Kidney (tissue), 14 donors: Measurements from ENCODE around the gene SFTA2. TPM values are rescaled to one million over a fixed set of nuclear protein-coding genes. Genes with fewer than 3 reads are reported as not detected.

ENCODE experiments used
- DNase-seq, 5 donors: peaks; one replicate each; pipeline ENCODE4 v3.0.0-alpha.2; 2013 to 2020
- FAIRE-seq: peaks from 2 replicates; lab custom pipeline; 2012; peaks lifted over from hg19 to GRCh38; lab: Jason Lieb, UNC
- H3K27ac ChIP-seq, 2 donors: one replicate each; pipeline ENCODE4 v1.7.0; 2013; ENCODE audit warnings: low read depth in 2 of 2, low read length in 2 of 2, inconsistent platforms in 1 of 2
- H3K27me3 ChIP-seq: one replicate; pipeline ENCODE4 v1.7.1; 2013; ENCODE audit warnings: low read length, inconsistent platforms; ENCODE audit not compliant: control insufficient read depth, insufficient read depth
- H3K36me3 ChIP-seq, 3 donors: one replicate each; pipeline versions ENCODE4 v1.7.0 to v1.7.1; 2013; ENCODE audit warnings: low read length in 3 of 3, control low read depth in 1 of 3, inconsistent platforms in 1 of 3; ENCODE audit not compliant: insufficient read depth in 3 of 3, control insufficient read depth in 2 of 3
- H3K4me1 ChIP-seq, 3 donors: one replicate each; pipeline versions ENCODE4 v1.7.0 to v1.7.1; 2013; ENCODE audit warnings: low read length in 3 of 3, inconsistent platforms in 1 of 3, low read depth in 1 of 3; ENCODE audit not compliant: control insufficient read depth in 2 of 3, insufficient read depth in 2 of 3
- H3K4me3 ChIP-seq, 3 donors: one replicate each; pipeline versions ENCODE4 v1.7.0 to v1.8.1; 2013; ENCODE audit warnings: low read length in 3 of 3, control low read depth in 1 of 3, inconsistent platforms in 1 of 3
- H3K9ac ChIP-seq, 3 donors: one replicate each; pipeline versions ENCODE4 v1.7.0 to v1.7.1; 2013; ENCODE audit warnings: low read length in 3 of 3, control low read depth in 1 of 3, inconsistent platforms in 1 of 3
- H3K9me3 ChIP-seq, 3 donors: one replicate each; pipeline versions ENCODE4 v1.7.0 to v1.7.1; 2013; ENCODE audit warnings: low read length in 3 of 3, control low read depth in 1 of 3, inconsistent platforms in 1 of 3; ENCODE audit not compliant: control insufficient read depth in 2 of 3, insufficient read depth in 1 of 3
- CTCF ChIP-seq: IDR thresholded peaks from 3 replicates; pipeline ENCODE4 v1.5.1; 2012; ENCODE audit warnings: mild to moderate bottlenecking, moderate library complexity, borderline replicate concordance; ENCODE audit not compliant: insufficient read depth; ENCODE audit errors: extremely low read depth
- intact Hi-C: fragments of 100-400 bp; cut with DNase I; formaldehyde crosslinking; loops from one replicate; pipeline ENCODE4 v1.11.1; 2022
- polyA plus RNA-seq: library from polyadenylated mRNA; stranded (reverse); fragments of 350-450 nt; fragmentation: Illumina TruSeq; extraction: RNeasy Lipid Tissue Mini Kit (QIAGEN cat#74804); gene quantifications from one replicate; pipeline ENCODE4 v1.2.3, GENCODE V29; 2014; ENCODE audit warnings: low read depth, low replicate concordance; ENCODE audit not compliant: insufficient read depth
- total RNA-seq: library from RNA; stranded (reverse); fragmentation: NEBNext Ultra II Directional; extraction: Animal tissue kit (Norgen Biotek cat#: 25700); gene quantifications from one replicate; pipeline ENCODE4 v1.2.1, GENCODE V29; 2021
- donor health status: control.
- donor health status: control.
- donor health status: control.
- donor health status: control.
- donor health status: control.
- donor health status: DM: yes; HTN: yes; CAD: no.
- donor health status: Normal renal cell carcinoma (clear cell type).

The SFTA2 gene
- total and polyA plus RNA-seq, 2 donors from 2014 or later, result 7.4 to 30.5 TPM

GRCh38 chr6:30885481-30885998 is 46.4 kb downstream of the SFTA2 start:
- H3K9me3 ChIP-seq, result no peaks in the 10 kb centered on the region
- intact Hi-C loops, result loop anchor here (10.0 kb wide), 1 partner anchor 151 kb away; no protein-coding TSS in a partner anchor
- FAIRE-seq (no peak), DNase-seq (peak in 4 of 5 donors; percentile 34 to 71 (median 60))
- peak overlapping the region; percentile 94 to 97 for H3K27ac ChIP-seq
- H3K4me3 ChIP-seq, result peak overlapping the region; percentile 60 to 85 (median 83)
- no peaks in the 10 kb centered on the region for H3K27me3 ChIP-seq
- TF ChIP-seq CTCF, result no peak
- peak overlapping the region in 2 of 3 donors; percentile 78 to 87 for H3K9ac ChIP-seq
- H3K36me3 ChIP-seq, result peaks cover 3 to 9% (median 5%) of the 10 kb centered on the region in 3 donors
- peaks cover 12 to 41% (median 23%) of the 10 kb centered on the region in 3 donors for H3K4me1 ChIP-seq

- H3K9me3 ChIP-seq, result no peaks in the 10 kb centered on the region
- H3K27ac ChIP-seq, result peak overlapping the region; percentile 94 to 97
- peaks cover 12 to 41% (median 23%) of the 10 kb centered on the region in 3 donors for H3K4me1 ChIP-seq
- FAIRE-seq (no peak), DNase-seq (peak; percentile 73 to 88 (median 86))
- H3K27me3 ChIP-seq, result no peaks in the 10 kb centered on the region
- H3K4me3 ChIP-seq, result peak overlapping the region; percentile 60 to 85 (median 83)
- intact Hi-C loops, result loop anchor here (10.0 kb wide), 1 partner anchor 150 kb away; no protein-coding TSS in a partner anchor
- H3K36me3 ChIP-seq, result peaks cover 3% of the 10 kb centered on the region in 3 donors
- TF ChIP-seq CTCF, result no peak
- H3K9ac ChIP-seq, result peak overlapping the region; percentile 41 to 87 (median 78)
Measured at GRCh38 chr6:30884521-30885480, 47.2 kb downstream of the SFTA2 start.

- Histone ChIP-seq H3K4me3 (peak within 1 kb of the TSS; percentile 60 to 85 (median 83)), H3K4me1 (peaks cover 12 to 41% (median 23%) of the 10 kb centered on the region in 3 donors), H3K27me3 (no peaks in the 10 kb centered on the region), H3K9ac (peak within 1 kb of the TSS; percentile 41 to 87 (median 78)), H3K36me3 (no peaks in the 10 kb centered on the region), H3K9me3 (no peaks in the 10 kb centered on the region), H3K27ac (peak within 1 kb of the TSS; percentile 94 to 97)
- DNase-seq (peak; percentile 88 to 94 (median 93)), FAIRE-seq (no peak)
- TF ChIP-seq CTCF, result no peak
- intact Hi-C loops, result loop anchor here (10.0 kb wide), 1 partner anchor 149 kb away; no protein-coding TSS in a partner anchor
Measured at GRCh38 chr6:30883685-30884520, 48.1 kb downstream of the SFTA2 start, which contains the start of gene DDR1. Gene DDR1 (plus strand): TSS chr6:30884519. CDS start chr6:30888730, 4,211 bp downstream.
